ENCODE data around the gene LPIN2. TPM values are rescaled to one million over a fixed set of nuclear protein-coding genes. Genes with fewer than 3 reads are reported as not detected.

Gene LPIN2
- total RNA-seq, 1 experiment from 2014 or later, result 15.7 TPM

- CTCF ChIA-PET, result no interaction called here
- no TSS peak for BruUV-seq (replicated peaks)
- TF ChIP-seq CTCF (IDR thresholded peaks at IDR 0.05; ENCODE audit: unreplicated experiment), result no peak
- Mint-ChIP-seq H3K4me1 (ENCODE audit: low read depth, unreplicated experiment) (peaks cover 23% of the 10 kb centered on the region), H3K27me3 (ENCODE audit: unreplicated experiment) (no peaks in the 10 kb centered on the region), H3K27ac (ENCODE audit: unreplicated experiment) (no peak overlapping the region), H3K36me3 (ENCODE audit: insufficient read depth, unreplicated experiment) (no peaks in the 10 kb centered on the region), H3K4me3 (ENCODE audit: low read depth, unreplicated experiment) (no peak overlapping the region), H3K9me3 (ENCODE audit: low read depth, unreplicated experiment) (no peaks in the 10 kb centered on the region)
- intact Hi-C loops (cut with micrococcal nuclease; ENCODE audit: unreplicated experiment), result no loop called here
- no peak for DNase-seq
These were observed 44.3 kb downstream of the LPIN2 start for GRCh38 chr18:2968606-2969005.

- CTCF ChIA-PET, result no interaction called here
- TF ChIP-seq CTCF (IDR thresholded peaks at IDR 0.05; ENCODE audit: unreplicated experiment), result no peak
- Mint-ChIP-seq H3K27me3 (ENCODE audit: unreplicated experiment) (no peaks in the 10 kb centered on the region), H3K36me3 (ENCODE audit: insufficient read depth, unreplicated experiment) (no peaks in the 10 kb centered on the region), H3K4me1 (ENCODE audit: low read depth, unreplicated experiment) (peaks cover 15% of the 10 kb centered on the region), H3K9me3 (ENCODE audit: low read depth, unreplicated experiment) (no peaks in the 10 kb centered on the region), H3K27ac (ENCODE audit: unreplicated experiment) (no peak overlapping the region), H3K4me3 (ENCODE audit: low read depth, unreplicated experiment) (no peak overlapping the region)
- DNase-seq, result no peak
- BruUV-seq (replicated peaks), result no TSS peak
- intact Hi-C loops (cut with micrococcal nuclease; ENCODE audit: unreplicated experiment), result no loop called here
These were observed 45.1 kb downstream of the LPIN2 start for GRCh38 chr18:2967820-2968219.

DNA sequence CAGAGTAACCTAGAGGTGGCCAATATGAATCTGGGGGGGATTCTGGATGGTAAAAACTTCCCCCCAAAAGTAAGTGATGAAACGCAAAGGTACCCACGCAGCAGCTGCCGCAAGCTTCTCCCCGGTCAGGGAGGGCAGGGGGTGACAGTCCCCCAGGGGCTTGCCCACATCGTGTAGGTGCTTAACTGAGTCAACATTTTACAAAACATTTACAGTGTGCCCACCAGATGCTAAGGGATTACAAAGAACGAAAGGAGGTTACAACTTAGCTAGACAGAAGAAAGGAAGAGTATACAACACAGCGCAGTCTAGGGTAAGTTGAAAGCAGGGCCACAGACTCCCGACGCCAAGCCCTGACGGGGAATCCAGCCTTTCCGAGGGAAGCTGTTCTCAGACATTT is 45.6 kb downstream of the LPIN2 start:
- Mint-ChIP-seq H3K36me3 (ENCODE audit: insufficient read depth, unreplicated experiment) (no peaks in the 10 kb centered on the region), H3K9me3 (ENCODE audit: low read depth, unreplicated experiment) (no peaks in the 10 kb centered on the region), H3K4me1 (ENCODE audit: low read depth, unreplicated experiment) (peaks cover 10% of the 10 kb centered on the region), H3K27me3 (ENCODE audit: unreplicated experiment) (no peaks in the 10 kb centered on the region), H3K27ac (ENCODE audit: unreplicated experiment) (no peak overlapping the region), H3K4me3 (ENCODE audit: low read depth, unreplicated experiment) (no peak overlapping the region)
- no peak for TF ChIP-seq CTCF (IDR thresholded peaks at IDR 0.05; ENCODE audit: unreplicated experiment)
- CTCF ChIA-PET, result no interaction called here
- intact Hi-C loops (cut with micrococcal nuclease; ENCODE audit: unreplicated experiment), result no loop called here
- no TSS peak for BruUV-seq (replicated peaks)
- no peak for DNase-seq

- Mint-ChIP-seq H3K36me3 (ENCODE audit: insufficient read depth, unreplicated experiment) (no peaks in the 10 kb centered on the region), H3K4me1 (ENCODE audit: low read depth, unreplicated experiment) (peaks cover 9% of the 10 kb centered on the region), H3K9me3 (ENCODE audit: low read depth, unreplicated experiment) (no peaks in the 10 kb centered on the region), H3K27me3 (ENCODE audit: unreplicated experiment) (no peaks in the 10 kb centered on the region), H3K4me3 (ENCODE audit: low read depth, unreplicated experiment) (no peak overlapping the region), H3K27ac (ENCODE audit: unreplicated experiment) (no peak overlapping the region)
- intact Hi-C loops (cut with micrococcal nuclease; ENCODE audit: unreplicated experiment), result no loop called here
- DNase-seq, result no peak
- BruUV-seq (replicated peaks), result no TSS peak
- CTCF ChIA-PET, result no interaction called here
- TF ChIP-seq CTCF (IDR thresholded peaks at IDR 0.05; ENCODE audit: unreplicated experiment), result no peak
These were observed 46.4 kb downstream of the LPIN2 start for GRCh38 chr18:2966560-2966959.

- DNase-seq, result no peak
- intact Hi-C loops (cut with micrococcal nuclease; ENCODE audit: unreplicated experiment), result no loop called here
- Mint-ChIP-seq H3K27me3 (ENCODE audit: unreplicated experiment) (no peaks in the 10 kb centered on the region), H3K4me3 (ENCODE audit: low read depth, unreplicated experiment) (no peak overlapping the region), H3K27ac (ENCODE audit: unreplicated experiment) (no peak overlapping the region), H3K4me1 (ENCODE audit: low read depth, unreplicated experiment) (peaks cover 9% of the 10 kb centered on the region), H3K36me3 (ENCODE audit: insufficient read depth, unreplicated experiment) (no peaks in the 10 kb centered on the region), H3K9me3 (ENCODE audit: low read depth, unreplicated experiment) (no peaks in the 10 kb centered on the region)
- CTCF ChIA-PET, result no interaction called here
- no TSS peak for BruUV-seq (replicated peaks)
- TF ChIP-seq CTCF (IDR thresholded peaks at IDR 0.05; ENCODE audit: unreplicated experiment), result no peak
These were observed 47.1 kb downstream of the LPIN2 start for GRCh38 chr18:2965797-2966196.
